ENCODE results near the gene OR56B1. TPM values are rescaled to one million over a fixed set of nuclear protein-coding genes. Genes with fewer than 3 reads are reported as not detected.

Gene OR56B1
- total RNA-seq, 4 donors from 2014 or later: 0.29 TPM; not detected in 3

DNA sequence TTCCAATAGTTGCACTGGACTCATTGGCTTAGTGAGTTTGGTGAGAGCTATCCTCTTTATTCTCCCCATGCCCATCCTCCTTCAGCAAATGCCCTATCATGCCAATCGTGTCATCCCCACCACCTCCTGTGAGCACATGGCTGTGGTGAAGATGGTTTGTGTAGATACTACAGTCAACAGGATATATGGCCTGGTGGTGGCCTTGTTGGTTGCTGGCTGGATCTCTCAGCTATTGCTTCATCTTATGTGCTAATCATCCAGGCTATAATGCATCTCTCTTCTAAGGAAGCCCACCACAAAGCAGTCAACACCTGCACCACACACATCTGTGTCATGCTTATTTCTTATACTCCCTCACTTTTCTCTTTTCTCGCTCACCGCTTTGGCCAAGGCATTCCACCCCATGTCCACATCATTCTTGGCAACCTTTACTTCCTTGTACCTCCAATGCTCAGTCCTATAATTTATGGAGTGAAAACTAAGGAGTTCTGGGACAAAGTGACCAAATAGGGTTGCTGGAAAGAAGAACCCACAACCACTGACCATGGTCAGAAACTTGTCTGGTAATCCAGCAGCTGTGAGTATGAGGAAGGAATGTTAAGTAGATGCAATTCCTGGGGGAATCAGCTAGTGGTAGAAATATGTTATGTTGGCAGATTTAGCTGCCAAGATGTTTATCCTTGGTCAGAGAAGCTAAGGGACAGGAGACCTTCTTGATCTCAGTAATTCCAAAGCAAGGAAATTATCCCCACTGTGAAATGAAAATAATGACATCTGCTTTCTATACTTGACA, 16.3 kb upstream of the OR56B1 start:
- no peak for DNase-seq (ENCODE audit: low spot score in 2 of 2)
- WGBS, 2 donors: 87 to 91% methylated on average over 3 of the region's 3 CpGs
- TF ChIP-seq POLR2A (IDR thresholded peaks at IDR 0.05): no peak
- TF ChIP-seq, protein P1, sequence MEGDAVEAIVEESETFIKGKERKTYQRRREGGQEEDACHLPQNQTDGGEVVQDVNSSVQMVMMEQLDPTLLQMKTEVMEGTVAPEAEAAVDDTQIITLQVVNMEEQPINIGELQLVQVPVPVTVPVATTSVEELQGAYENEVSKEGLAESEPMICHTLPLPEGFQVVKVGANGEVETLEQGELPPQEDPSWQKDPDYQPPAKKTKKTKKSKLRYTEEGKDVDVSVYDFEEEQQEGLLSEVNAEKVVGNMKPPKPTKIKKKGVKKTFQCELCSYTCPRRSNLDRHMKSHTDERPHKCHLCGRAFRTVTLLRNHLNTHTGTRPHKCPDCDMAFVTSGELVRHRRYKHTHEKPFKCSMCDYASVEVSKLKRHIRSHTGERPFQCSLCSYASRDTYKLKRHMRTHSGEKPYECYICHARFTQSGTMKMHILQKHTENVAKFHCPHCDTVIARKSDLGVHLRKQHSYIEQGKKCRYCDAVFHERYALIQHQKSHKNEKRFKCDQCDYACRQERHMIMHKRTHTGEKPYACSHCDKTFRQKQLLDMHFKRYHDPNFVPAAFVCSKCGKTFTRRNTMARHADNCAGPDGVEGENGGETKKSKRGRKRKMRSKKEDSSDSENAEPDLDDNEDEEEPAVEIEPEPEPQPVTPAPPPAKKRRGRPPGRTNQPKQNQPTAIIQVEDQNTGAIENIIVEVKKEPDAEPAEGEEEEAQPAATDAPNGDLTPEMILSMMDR (IDR thresholded peaks at IDR 0.05): no peak
- intact Hi-C loops (cut with DNase I; ENCODE audit: low total_unique reads): no loop called here
- no peak overlapping the region for H3K4me3 ChIP-seq (ENCODE audit: low read depth, poor library complexity, severe bottlenecking)

DNA sequence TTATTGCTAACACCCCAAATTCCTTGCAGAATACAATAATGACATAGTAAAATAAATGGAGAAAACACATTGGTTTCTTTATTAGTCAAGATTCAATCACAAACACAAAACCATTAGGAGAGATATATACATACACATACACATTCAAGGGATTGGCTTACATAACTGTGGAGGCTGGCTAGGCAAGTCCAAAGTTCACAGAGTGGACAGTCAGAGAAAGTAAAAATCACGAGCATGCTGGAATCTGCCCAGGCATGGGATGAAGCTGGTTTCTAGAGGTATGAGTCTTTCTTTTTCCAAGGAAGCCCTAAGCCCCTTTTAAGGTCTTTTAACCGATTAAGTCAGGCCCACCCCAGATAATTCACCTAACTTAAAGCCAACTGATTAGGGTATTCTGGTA, 13.6 kb upstream of the OR56B1 start:
- no peak for DNase-seq (ENCODE audit: low spot score in 2 of 2)
- H3K4me3 ChIP-seq (ENCODE audit: low read depth, poor library complexity, severe bottlenecking): no peak overlapping the region
- 65 to 73% methylated on average over 2 of the region's 2 CpGs for WGBS, 2 donors
- TF ChIP-seq, protein P1 (IDR thresholded peaks at IDR 0.05): no peak
- TF ChIP-seq POLR2A (IDR thresholded peaks at IDR 0.05): no peak
- intact Hi-C loops (cut with DNase I; ENCODE audit: low total_unique reads): no loop called here

DNA sequence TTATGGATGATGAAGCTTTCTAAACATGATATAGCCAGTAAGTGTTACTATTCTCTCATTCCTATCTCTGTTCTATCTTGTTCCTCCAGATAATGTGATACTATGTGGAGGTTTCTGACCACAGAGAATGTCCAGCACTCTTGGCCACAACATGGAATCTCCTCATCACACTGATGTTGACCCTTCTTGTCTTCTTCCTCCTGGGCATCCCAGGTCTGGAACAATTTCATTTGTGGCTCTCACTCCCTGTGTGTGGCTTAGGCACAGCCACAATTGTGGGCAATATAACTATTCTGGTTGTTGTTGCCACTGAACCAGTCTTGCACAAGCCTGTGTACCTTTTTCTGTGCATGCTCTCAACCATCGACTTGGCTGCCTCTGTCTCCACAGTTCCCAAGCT, 9.9 kb upstream of the OR56B1 start:
- WGBS, 2 donors: 92 to 95% methylated on average over 1 of the region's 1 CpG
- no peak overlapping the region for H3K4me3 ChIP-seq (ENCODE audit: low read depth, poor library complexity, severe bottlenecking)
- intact Hi-C loops (cut with DNase I; ENCODE audit: low total_unique reads): no loop called here
- DNase-seq (ENCODE audit: low spot score in 2 of 2): no peak
- TF ChIP-seq, protein P1 (IDR thresholded peaks at IDR 0.05): no peak
- TF ChIP-seq POLR2A (IDR thresholded peaks at IDR 0.05): no peak

DNA sequence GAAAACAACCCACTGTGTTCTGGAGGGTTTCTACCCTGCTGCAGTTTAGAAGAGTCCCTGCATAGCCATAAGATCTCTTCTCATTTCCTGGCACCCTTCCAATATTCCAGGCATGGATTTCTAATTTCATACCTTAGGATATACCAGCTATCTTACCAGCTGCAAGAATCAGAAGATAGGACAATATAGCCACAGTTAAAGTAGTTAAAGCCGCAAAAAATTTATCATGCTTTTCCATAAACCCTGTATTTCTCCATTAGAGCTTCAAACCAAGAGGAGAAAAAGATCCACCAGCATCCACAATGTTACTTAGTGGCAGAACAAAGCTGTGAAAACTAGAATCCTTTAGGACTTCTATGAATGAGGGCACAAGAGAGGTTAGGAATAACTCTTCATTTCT, 8.6 kb upstream of the OR56B1 start:
- intact Hi-C loops (cut with DNase I; ENCODE audit: low total_unique reads): no loop called here
- WGBS, 2 donors: 93 to 95% methylated on average over 1 of the region's 1 CpG
- no peak for TF ChIP-seq POLR2A (IDR thresholded peaks at IDR 0.05)
- TF ChIP-seq, protein P1 (IDR thresholded peaks at IDR 0.05): no peak
- no peak overlapping the region for H3K4me3 ChIP-seq (ENCODE audit: low read depth, poor library complexity, severe bottlenecking)
- DNase-seq (ENCODE audit: low spot score in 2 of 2): no peak

DNA sequence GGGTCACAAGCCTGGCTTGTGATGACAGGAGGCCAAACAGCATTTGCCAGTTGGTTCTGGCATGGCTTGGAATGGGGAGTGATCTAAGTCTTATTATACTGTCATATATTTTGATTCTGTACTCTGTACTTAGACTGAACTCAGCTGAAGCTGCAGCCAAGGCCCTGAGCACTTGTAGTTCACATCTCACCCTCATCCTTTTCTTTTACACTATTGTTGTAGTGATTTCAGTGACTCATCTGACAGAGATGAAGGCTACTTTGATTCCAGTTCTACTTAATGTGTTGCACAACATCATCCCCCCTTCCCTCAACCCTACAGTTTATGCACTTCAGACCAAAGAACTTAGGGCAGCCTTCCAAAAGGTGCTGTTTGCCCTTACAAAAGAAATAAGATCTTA, 843 bp downstream of the OR56B1 start:
- intact Hi-C loops (cut with DNase I; ENCODE audit: low total_unique reads): no loop called here
- DNase-seq (ENCODE audit: low spot score in 2 of 2): no peak
- H3K4me3 ChIP-seq (ENCODE audit: low read depth, poor library complexity, severe bottlenecking): no peak overlapping the region
- no peak for TF ChIP-seq POLR2A (IDR thresholded peaks at IDR 0.05)
- TF ChIP-seq, protein P1 (IDR thresholded peaks at IDR 0.05): no peak

All from lower leg skin (tissue), 4 donors.